ENCODE results near the gene CCDC57.
"Not testable (repeated sequence)": the region's sequence is repeated elsewhere in the genome, so short reads cannot be mapped to it uniquely, and the experiment has no call there.

The CCDC57 gene

DNA sequence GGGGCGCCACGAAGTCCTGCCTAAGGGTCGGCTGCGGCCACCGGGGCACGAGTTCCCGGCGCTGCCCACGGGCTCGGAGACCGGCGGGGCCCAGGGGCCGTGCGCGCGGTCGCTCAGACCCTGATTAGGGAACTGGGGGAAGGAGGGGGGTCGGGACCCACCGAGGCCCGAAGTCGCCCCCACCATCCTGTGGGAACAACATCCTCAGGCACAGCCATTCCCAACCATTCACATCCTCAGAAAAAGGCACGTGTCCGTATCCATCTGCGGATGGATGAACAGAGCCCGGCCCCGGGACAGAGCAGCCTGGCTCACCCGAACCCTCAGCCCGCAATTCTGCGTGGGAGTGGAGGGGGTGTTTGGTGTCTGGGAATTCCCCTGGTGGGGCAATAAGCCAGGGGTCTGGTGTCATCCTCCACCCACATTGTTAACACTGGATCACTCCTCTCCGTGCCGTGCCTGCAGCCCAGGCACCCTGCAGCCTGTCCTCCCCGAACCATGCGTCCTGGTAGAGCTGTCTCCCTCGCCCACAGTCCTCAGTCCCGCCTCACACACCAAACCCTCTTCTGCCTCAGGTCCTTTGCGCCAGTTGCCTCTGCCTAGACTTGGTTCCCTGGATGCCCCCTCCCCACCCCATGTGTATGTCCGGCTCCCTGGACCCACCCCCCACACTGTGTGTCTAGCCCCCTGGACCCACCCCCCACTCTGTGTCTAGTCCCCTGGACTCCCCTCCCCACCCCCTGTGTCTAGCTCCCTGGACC, 789 bp upstream of the CCDC57 start:
- H3K23ac ChIP-seq (ENCODE audit: low read length), result no peak overlapping the region
- no CpG with 5 or more reads among the region's 37 CpGs for WGBS (ENCODE audit: extremely low coverage, insufficient coverage, low lambda C conversion rate)
- H3K18ac ChIP-seq (ENCODE audit: low read length), result peak overlapping the region; percentile 81
- no peak overlapping the region for H4K5ac ChIP-seq (ENCODE audit: low read length)
- DNase-seq, result peak; percentile 61
- no peak overlapping the region for H2AK5ac ChIP-seq (ENCODE audit: low read length)
- H4K8ac ChIP-seq (ENCODE audit: low read depth, low read length), result peak overlapping the region; percentile 96
- H2BK5ac ChIP-seq (ENCODE audit: low read length), result no peak overlapping the region
- H2BK120ac ChIP-seq (ENCODE audit: low read depth, low read length), result no peak overlapping the region
- H3K4ac ChIP-seq (ENCODE audit: low read depth, low read length), result peak overlapping the region; percentile 29
- peak overlapping the region; percentile 56 for H3K4me2 ChIP-seq (ENCODE audit: low read length)
- H3K27me3 ChIP-seq (ENCODE audit: insufficient read depth, low read length, poor library complexity), result no peaks in the 10 kb centered on the region
- peak overlapping the region; percentile 82 for H3K9ac ChIP-seq (ENCODE audit: low read length)
- no peaks in the 10 kb centered on the region for H3K36me3 ChIP-seq (ENCODE audit: control insufficient read depth, insufficient read depth, low read length)
- H3K4me1 ChIP-seq (ENCODE audit: control insufficient read depth, low read depth, low read length), result no peaks in the 10 kb centered on the region
- H3K56ac ChIP-seq (ENCODE audit: low read length), result peak overlapping the region; percentile 95
- H3K4me3 ChIP-seq (ENCODE audit: low read length), result peak overlapping the region; percentile 45
- H3K27ac ChIP-seq (ENCODE audit: low read depth, low read length), result no peak overlapping the region
- no peaks in the 10 kb centered on the region for H3K79me1 ChIP-seq (ENCODE audit: low read length)
- H3K79me2 ChIP-seq (ENCODE audit: control insufficient read depth, insufficient read depth, low read length), result no peaks in the 10 kb centered on the region
- no peak overlapping the region for H2BK15ac ChIP-seq (replicated peaks; ENCODE audit: low read depth)

DNA sequence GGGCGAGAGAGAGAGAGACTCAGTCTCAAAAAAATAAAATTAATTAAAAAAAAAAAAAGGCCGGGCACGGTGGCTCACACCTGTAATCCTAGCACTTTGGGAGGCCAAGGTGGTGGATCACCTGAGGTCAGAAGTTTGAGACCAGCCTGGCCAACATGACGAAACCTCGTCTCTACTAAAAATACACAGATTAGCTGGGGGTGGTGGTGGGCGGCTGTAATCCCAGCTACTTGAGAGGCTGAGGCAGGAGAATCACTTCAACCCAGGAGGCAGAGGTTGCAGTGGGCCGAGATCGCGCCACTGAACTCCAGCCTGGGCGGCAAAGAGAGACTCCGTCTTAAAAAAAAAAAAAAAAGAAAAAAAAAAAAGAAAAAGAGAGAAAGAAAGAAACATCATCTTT, 2.0 kb downstream of the CCDC57 start:
- not testable (repeated sequence) for H3K4ac ChIP-seq (ENCODE audit: low read depth, low read length); H3K9ac ChIP-seq (ENCODE audit: low read length); H3K27ac ChIP-seq (ENCODE audit: low read depth, low read length); H3K79me2 ChIP-seq (ENCODE audit: control insufficient read depth, insufficient read depth, low read length); H3K4me3 ChIP-seq (ENCODE audit: low read length); H3K18ac ChIP-seq (ENCODE audit: low read length); H3K56ac ChIP-seq (ENCODE audit: low read length); H2BK15ac ChIP-seq (replicated peaks; ENCODE audit: low read depth); H3K23ac ChIP-seq (ENCODE audit: low read length); H3K27me3 ChIP-seq (ENCODE audit: insufficient read depth, low read length, poor library complexity); H2BK120ac ChIP-seq (ENCODE audit: low read depth, low read length); H2AK5ac ChIP-seq (ENCODE audit: low read length); H3K36me3 ChIP-seq (ENCODE audit: control insufficient read depth, insufficient read depth, low read length); H3K4me1 ChIP-seq (ENCODE audit: control insufficient read depth, low read depth, low read length); H2BK5ac ChIP-seq (ENCODE audit: low read length); DNase-seq; H3K79me1 ChIP-seq (ENCODE audit: low read length); H4K5ac ChIP-seq (ENCODE audit: low read length); H4K8ac ChIP-seq (ENCODE audit: low read depth, low read length); H3K4me2 ChIP-seq (ENCODE audit: low read length)
- no CpG with 5 or more reads among the region's 11 CpGs for WGBS (ENCODE audit: extremely low coverage, insufficient coverage, low lambda C conversion rate)

DNA sequence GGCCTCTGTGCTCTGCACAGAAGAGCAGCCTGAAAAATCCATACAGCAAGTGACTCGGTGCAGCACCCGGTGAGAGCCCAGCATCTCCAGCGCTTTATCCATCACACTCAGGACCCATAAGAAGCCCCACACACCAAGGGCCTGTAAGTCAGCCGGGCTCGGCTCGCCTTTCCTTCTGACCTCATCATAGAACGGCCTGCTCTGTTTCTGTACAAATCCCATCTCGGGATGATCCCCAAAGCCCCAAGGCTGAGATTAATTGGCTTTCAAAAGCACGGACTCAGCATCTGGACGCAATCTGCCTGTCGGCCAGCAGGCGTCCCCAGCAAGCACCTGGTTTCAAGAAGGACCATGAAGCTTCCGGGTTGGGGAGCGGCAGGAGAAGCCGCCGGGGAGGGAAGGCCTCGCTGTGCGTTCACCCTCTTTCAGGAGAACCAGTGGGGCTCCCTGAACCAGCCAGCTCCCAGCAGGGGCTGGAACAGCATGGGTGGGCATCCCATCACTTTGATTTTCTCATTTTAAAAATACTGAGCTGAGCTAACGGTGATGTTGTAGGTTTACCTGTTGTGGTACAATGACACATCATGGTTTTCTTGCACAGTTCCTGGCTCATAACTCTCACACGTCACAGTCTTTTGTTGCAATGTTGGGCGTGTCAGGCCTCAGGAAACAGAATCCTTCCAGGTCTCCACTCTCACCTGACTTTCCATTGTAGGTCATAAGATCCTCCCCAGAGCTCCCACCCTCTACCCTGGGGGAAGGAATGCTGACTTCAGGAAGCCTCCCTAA, 6.7 kb downstream of the CCDC57 start:
- no peak overlapping the region for H4K8ac ChIP-seq (ENCODE audit: low read depth, low read length)
- H3K4me1 ChIP-seq (ENCODE audit: control insufficient read depth, low read depth, low read length), result peaks cover 4% of the 10 kb centered on the region
- no peak overlapping the region for H3K27ac ChIP-seq (ENCODE audit: low read depth, low read length)
- DNase-seq, result peak; percentile 89
- no peak overlapping the region for H3K18ac ChIP-seq (ENCODE audit: low read length)
- no peak overlapping the region for H3K4me3 ChIP-seq (ENCODE audit: low read length)
- H3K4ac ChIP-seq (ENCODE audit: low read depth, low read length), result no peak overlapping the region
- peak overlapping the region; percentile 50 for H3K23ac ChIP-seq (ENCODE audit: low read length)
- H4K5ac ChIP-seq (ENCODE audit: low read length), result peak overlapping the region; percentile 52
- no peak overlapping the region for H2BK5ac ChIP-seq (ENCODE audit: low read length)
- H3K9ac ChIP-seq (ENCODE audit: low read length), result peak overlapping the region; percentile 52
- no peaks in the 10 kb centered on the region for H3K36me3 ChIP-seq (ENCODE audit: control insufficient read depth, insufficient read depth, low read length)
- no peak overlapping the region for H2BK120ac ChIP-seq (ENCODE audit: low read depth, low read length)
- H3K56ac ChIP-seq (ENCODE audit: low read length), result peak overlapping the region; percentile 44
- H3K79me1 ChIP-seq (ENCODE audit: low read length), result no peaks in the 10 kb centered on the region
- no CpG with 5 or more reads among the region's 21 CpGs for WGBS (ENCODE audit: extremely low coverage, insufficient coverage, low lambda C conversion rate)
- H3K4me2 ChIP-seq (ENCODE audit: low read length), result no peak overlapping the region
- no peak overlapping the region for H2AK5ac ChIP-seq (ENCODE audit: low read length)
- no peak overlapping the region for H2BK15ac ChIP-seq (replicated peaks; ENCODE audit: low read depth)
- H3K27me3 ChIP-seq (ENCODE audit: insufficient read depth, low read length, poor library complexity), result no peaks in the 10 kb centered on the region
- no peaks in the 10 kb centered on the region for H3K79me2 ChIP-seq (ENCODE audit: control insufficient read depth, insufficient read depth, low read length)

DNA sequence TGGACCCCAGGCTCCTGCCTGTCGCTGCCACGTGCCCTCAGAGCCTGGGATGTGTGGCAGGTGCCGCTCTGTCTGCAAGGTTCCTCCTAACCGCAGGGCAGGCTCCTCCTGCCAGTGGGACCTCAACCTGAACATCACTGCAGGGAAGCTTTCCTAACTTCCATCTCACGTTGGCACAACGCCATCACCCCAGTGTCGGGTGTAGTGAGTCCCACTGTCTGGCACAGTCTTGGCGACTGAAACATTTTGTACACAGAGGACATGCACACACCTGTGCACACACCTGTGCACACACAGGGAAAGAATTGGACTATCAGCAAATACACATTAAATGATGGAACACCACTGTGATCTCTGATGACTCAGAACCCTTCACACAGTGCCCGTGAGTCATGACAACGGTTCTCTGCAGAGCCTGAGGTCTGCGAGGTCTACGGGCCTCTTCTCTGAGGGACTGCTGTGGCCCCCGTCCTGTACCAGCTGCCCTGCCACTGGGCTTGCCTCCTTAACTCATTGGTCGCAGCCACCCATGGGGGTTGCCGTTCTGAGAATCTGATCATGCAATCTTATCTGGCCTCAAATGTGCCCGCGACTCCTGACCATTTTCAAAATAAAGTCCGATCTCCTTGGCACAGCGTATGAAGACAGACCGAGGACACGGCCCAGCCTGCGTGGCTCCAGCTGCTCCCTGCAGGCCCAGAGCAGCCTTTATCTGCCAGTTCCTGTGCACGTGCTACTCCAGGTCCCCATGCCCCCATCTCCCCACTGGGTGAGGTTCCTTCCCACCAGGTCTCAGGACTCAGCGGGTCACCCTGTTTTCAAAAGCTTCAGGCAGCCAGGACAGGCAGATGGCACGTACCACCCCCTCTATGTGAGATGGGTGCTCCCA, 7.6 kb downstream of the CCDC57 start:
- Histone ChIP-seq H3K79me1 (ENCODE audit: low read length) (no peaks in the 10 kb centered on the region), H2BK15ac (replicated peaks; ENCODE audit: low read depth) (no peak overlapping the region), H3K9ac (ENCODE audit: low read length) (no peak overlapping the region), H3K4ac (ENCODE audit: low read depth, low read length) (no peak overlapping the region), H3K4me2 (ENCODE audit: low read length) (no peak overlapping the region), H3K36me3 (ENCODE audit: control insufficient read depth, insufficient read depth, low read length) (no peaks in the 10 kb centered on the region), H3K23ac (ENCODE audit: low read length) (no peak overlapping the region), H2BK120ac (ENCODE audit: low read depth, low read length) (no peak overlapping the region), H4K5ac (ENCODE audit: low read length) (no peak overlapping the region), H3K27me3 (ENCODE audit: insufficient read depth, low read length, poor library complexity) (no peaks in the 10 kb centered on the region), H3K56ac (ENCODE audit: low read length) (no peak overlapping the region), H2AK5ac (ENCODE audit: low read length) (no peak overlapping the region), H3K79me2 (ENCODE audit: control insufficient read depth, insufficient read depth, low read length) (no peaks in the 10 kb centered on the region), H3K4me3 (ENCODE audit: low read length) (no peak overlapping the region), H3K27ac (ENCODE audit: low read depth, low read length) (no peak overlapping the region), H4K8ac (ENCODE audit: low read depth, low read length) (no peak overlapping the region), H2BK5ac (ENCODE audit: low read length) (no peak overlapping the region), H3K4me1 (ENCODE audit: control insufficient read depth, low read depth, low read length) (peaks cover 4% of the 10 kb centered on the region), H3K18ac (ENCODE audit: low read length) (no peak overlapping the region)
- DNase-seq, result no peak
- WGBS (ENCODE audit: extremely low coverage, insufficient coverage, low lambda C conversion rate), result no CpG with 5 or more reads among the region's 25 CpGs

DNA sequence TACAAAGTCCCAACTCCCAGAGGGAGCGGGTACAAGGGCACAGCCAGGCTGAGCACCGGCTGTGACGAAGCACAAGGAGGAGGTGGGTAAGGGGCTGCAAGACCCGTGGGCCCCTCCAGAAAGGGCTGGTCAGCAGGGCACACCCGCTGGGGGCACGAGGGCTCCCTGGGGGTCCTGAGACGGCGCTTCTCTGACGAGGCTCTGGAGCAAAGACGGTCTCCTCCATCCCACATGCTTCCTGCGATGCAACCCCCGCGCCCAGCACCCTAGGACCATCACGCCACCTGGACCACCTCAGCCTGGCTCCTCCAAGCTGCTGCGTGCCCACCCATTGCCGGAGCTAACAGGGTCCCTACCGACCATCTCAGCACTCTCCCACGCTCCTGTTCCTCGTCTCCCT, 8.7 kb downstream of the CCDC57 start:
- Histone ChIP-seq H3K4me3 (ENCODE audit: low read length) (no peak overlapping the region), H2BK5ac (ENCODE audit: low read length) (no peak overlapping the region), H3K4me1 (ENCODE audit: control insufficient read depth, low read depth, low read length) (peaks cover 4% of the 10 kb centered on the region), H2BK120ac (ENCODE audit: low read depth, low read length) (no peak overlapping the region), H3K79me1 (ENCODE audit: low read length) (no peaks in the 10 kb centered on the region), H3K27ac (ENCODE audit: low read depth, low read length) (no peak overlapping the region), H2AK5ac (ENCODE audit: low read length) (no peak overlapping the region), H2BK15ac (replicated peaks; ENCODE audit: low read depth) (no peak overlapping the region), H4K8ac (ENCODE audit: low read depth, low read length) (no peak overlapping the region), H3K56ac (ENCODE audit: low read length) (no peak overlapping the region), H3K27me3 (ENCODE audit: insufficient read depth, low read length, poor library complexity) (no peaks in the 10 kb centered on the region), H4K5ac (ENCODE audit: low read length) (no peak overlapping the region), H3K18ac (ENCODE audit: low read length) (no peak overlapping the region), H3K36me3 (ENCODE audit: control insufficient read depth, insufficient read depth, low read length) (no peaks in the 10 kb centered on the region), H3K79me2 (ENCODE audit: control insufficient read depth, insufficient read depth, low read length) (no peaks in the 10 kb centered on the region), H3K4ac (ENCODE audit: low read depth, low read length) (no peak overlapping the region), H3K9ac (ENCODE audit: low read length) (no peak overlapping the region), H3K4me2 (ENCODE audit: low read length) (no peak overlapping the region), H3K23ac (ENCODE audit: low read length) (no peak overlapping the region)
- no peak for DNase-seq
- WGBS (ENCODE audit: extremely low coverage, insufficient coverage, low lambda C conversion rate), result no CpG with 5 or more reads among the region's 19 CpGs

All from mesendoderm (in vitro differentiated cells).